ACC112 (cell line): ENCODE data around the gene N4BP2.
"Not testable (repeated sequence)": the region's sequence is repeated elsewhere in the genome, so short reads cannot be mapped to it uniquely, and the experiment has no call there.

Experiments used
- H2AFZ ChIP-seq: fragments of 200-600 bp; sonication (generic); one replicate; pipeline ENCODE4 v1.6.0; 2017; ENCODE audit warnings: antibody characterized with exemption, low read length; ENCODE audit not compliant: unreplicated experiment
- H3K27ac ChIP-seq: fragments of 200-600 bp; sonication (generic); 2 replicates; pipeline ENCODE4 v1.5.1; 2014; ENCODE audit warnings: low read depth, mild to moderate bottlenecking, antibody characterized with exemption, low read length, moderate library complexity
- H3K27me3 ChIP-seq: fragments of 200-600 bp; sonication (generic); 2 replicates; pipeline ENCODE4 v1.6.1; 2014; ENCODE audit warnings: mild to moderate bottlenecking, antibody characterized with exemption, low read length, moderate library complexity, mixed read lengths; ENCODE audit not compliant: insufficient read depth
- H3K36me3 ChIP-seq: fragments of 200-600 bp; sonication (generic); 2 replicates; pipeline ENCODE4 v1.6.1; 2016; ENCODE audit warnings: mild to moderate bottlenecking, antibody characterized with exemption, low read length, moderate library complexity, mixed read lengths; ENCODE audit not compliant: insufficient read depth
- H3K4me1 ChIP-seq: fragments of 200-600 bp; sonication (generic); one replicate; pipeline ENCODE4 v1.6.1; 2016; ENCODE audit warnings: low read length, mixed read lengths; ENCODE audit not compliant: insufficient read depth, unreplicated experiment, control insufficient read depth
- H3K4me3 ChIP-seq: fragments of 200-600 bp; sonication (generic); 2 replicates; pipeline ENCODE4 v1.5.1; 2014; ENCODE audit warnings: mild to moderate bottlenecking, low read depth, low read length
- H3K79me2 ChIP-seq: fragments of 200-600 bp; sonication (generic); one replicate; pipeline ENCODE4 v1.6.0; 2016; ENCODE audit warnings: low read length; ENCODE audit not compliant: control insufficient read depth, unreplicated experiment, insufficient read depth

N4BP2 gene

DNA sequence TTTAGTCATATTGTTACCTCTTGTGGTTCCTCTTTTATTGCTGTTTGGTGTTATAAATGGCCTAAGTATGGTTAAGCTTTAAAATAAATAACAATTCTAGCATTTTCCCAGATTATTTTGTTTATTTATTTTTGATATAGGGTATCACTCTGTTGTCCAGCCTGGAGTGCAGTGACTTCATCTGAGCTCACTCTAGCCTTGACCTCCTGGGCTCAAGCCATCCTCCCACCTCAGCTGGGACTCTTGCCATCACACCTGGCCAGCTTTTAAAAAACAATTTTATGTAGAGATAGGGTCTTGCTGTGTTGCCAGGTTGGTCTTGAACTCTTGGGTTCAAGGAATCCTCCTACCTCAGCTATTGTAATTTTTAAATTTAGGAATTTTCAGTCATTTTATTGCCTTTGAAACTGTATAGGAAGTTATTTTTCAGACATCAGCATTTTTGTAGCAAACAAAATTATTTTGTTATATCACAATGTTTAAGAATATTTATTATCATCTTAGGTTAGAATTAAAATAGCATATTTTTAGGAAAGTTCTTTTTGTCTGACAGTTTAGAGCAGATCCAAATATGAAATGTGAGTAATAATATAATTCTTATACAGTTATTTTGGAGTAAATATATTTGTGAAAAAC is 73.9 kb downstream of the N4BP2 start:
- Histone ChIP-seq H3K79me2 (no peaks in the 10 kb centered on the region), H3K4me3 (no peak overlapping the region), H3K27ac (no peak overlapping the region), H2AFZ (no peak overlapping the region), H3K27me3 (no peaks in the 10 kb centered on the region), H3K36me3 (no peaks in the 10 kb centered on the region), H3K4me1 (no peaks in the 10 kb centered on the region)

DNA sequence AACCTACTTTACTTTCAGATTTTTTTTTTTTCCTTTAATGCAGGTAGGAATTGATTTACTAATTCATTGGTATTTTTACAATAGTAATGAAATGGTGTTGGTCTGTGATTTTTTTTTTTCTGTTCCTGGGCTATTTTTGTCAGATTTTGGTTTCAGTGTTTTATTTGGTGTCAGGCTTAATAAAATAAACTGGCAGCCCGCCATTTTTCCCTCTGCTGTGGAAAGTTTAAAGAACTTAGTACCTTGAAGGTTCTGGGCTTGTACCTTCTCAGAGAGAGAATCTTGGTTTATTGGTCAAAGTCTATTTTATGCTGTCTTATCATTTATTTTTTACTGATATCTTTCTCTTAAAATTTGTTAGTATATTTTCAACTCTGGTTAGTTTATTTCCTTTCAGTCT is 76.2 kb downstream of the N4BP2 start:
- Histone ChIP-seq H3K36me3 (0 out of 2 replicates have a peak, but pooled peaks cover 5% of the 10 kb centered on the region), H3K27me3 (no peaks in the 10 kb centered on the region), H3K4me3 (no peak overlapping the region), H3K27ac (no peak overlapping the region), H3K4me1 (no peaks in the 10 kb centered on the region), H3K79me2 (no peaks in the 10 kb centered on the region), H2AFZ (no peak overlapping the region)

- Histone ChIP-seq H3K27ac (no peak overlapping the region), H3K36me3 (0 out of 2 replicates have a peak, but pooled peaks cover 6% of the 10 kb centered on the region), H3K27me3 (no peaks in the 10 kb centered on the region), H3K4me1 (no peaks in the 10 kb centered on the region), H2AFZ (no peak overlapping the region), H3K4me3 (no peak overlapping the region), H3K79me2 (no peaks in the 10 kb centered on the region)
Observed at GRCh38 chr4:40134206-40134917, 77.7 kb downstream of the N4BP2 start.

- H3K27ac ChIP-seq, H2AFZ ChIP-seq, H3K27me3 ChIP-seq, H3K79me2 ChIP-seq, H3K4me1 ChIP-seq, H3K36me3 ChIP-seq, H3K4me3 ChIP-seq: not testable (repeated sequence)
Observed at GRCh38 chr4:40136202-40136601, 79.6 kb downstream of the N4BP2 start.

DNA sequence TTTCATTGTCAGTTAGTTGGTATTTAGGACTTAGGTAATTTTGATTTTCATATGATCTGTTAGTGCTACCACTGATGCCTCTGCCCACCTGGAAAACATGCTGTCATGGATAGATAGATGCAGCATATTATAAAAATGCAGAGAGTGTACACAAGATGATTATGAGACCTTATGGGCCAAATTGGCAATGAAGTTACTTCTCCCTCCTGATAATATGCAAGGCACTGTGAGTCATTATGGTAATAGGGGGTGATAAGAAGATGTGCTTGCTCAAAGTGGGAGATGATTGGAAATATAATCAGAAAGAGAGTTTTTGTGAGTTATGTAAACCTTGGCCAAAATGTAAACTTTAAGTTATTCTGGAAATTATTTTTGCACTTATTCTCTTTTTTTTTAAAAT is 83.5 kb downstream of the N4BP2 start:
- H3K27me3 ChIP-seq, result no peaks in the 10 kb centered on the region
- H3K4me3 ChIP-seq, result no peak overlapping the region
- no peaks in the 10 kb centered on the region for H3K4me1 ChIP-seq
- H3K27ac ChIP-seq, result no peak overlapping the region
- H2AFZ ChIP-seq, result no peak overlapping the region
- H3K36me3 ChIP-seq, result 0 out of 2 replicates have a peak, but pooled peaks cover 6% of the 10 kb centered on the region
- no peaks in the 10 kb centered on the region for H3K79me2 ChIP-seq

DNA sequence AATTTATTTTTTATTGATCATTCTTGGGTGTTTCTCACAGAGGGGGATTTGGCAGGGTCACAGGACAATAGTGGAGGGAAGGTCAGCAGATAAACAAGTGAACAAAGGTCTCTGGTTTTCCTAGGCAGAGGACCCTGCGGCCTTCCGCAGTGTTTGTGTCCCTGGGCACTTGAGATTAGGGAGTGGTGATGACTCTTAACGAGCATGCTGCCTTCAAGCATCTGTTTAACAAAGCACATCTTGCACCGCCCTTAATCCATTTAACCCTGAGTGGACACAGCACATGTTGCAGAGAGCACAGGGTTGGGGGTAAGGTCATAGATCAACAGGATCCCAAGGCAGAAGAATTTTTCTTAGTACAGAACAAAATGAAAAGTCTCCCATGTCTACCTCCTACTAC is 83.9 kb downstream of the N4BP2 start:
- not testable (repeated sequence) for H3K79me2 ChIP-seq, H3K4me1 ChIP-seq, H3K4me3 ChIP-seq, H3K27ac ChIP-seq, H2AFZ ChIP-seq, H3K27me3 ChIP-seq, H3K36me3 ChIP-seq

DNA sequence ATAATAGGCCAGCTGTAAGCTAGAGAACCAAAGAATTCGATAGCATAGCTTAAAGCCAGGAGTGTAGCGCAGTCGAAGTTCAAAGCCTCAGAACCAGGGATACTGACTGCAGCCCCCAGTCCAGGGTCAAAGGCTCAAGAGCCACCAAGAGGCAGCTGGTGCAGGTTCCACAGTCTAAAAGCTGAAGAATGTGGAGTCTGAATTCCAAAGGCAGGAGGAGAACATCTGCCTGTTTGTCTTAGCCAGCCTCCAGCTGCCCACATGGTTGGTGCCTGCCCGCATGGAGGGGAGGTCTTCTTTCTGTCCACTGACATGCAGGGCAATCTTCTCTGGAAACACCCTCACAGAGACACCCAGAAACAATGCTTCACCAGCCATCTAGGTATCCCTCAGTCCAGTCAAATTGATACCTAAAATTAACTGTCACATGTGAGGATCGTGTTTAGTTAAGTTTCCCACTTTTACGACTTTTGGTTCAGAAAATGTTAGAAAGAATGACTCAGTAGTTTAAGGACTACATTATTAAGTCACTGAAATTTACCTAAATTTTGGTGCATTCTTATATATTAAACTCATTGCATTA is 87.4 kb downstream of the N4BP2 start:
- no peaks in the 10 kb centered on the region for H3K4me1 ChIP-seq
- no peaks in the 10 kb centered on the region for H3K27me3 ChIP-seq
- H3K4me3 ChIP-seq, result no peak overlapping the region
- no peaks in the 10 kb centered on the region for H3K79me2 ChIP-seq
- no peaks in the 10 kb centered on the region for H3K36me3 ChIP-seq
- no peak overlapping the region for H2AFZ ChIP-seq
- H3K27ac ChIP-seq, result no peak overlapping the region

DNA sequence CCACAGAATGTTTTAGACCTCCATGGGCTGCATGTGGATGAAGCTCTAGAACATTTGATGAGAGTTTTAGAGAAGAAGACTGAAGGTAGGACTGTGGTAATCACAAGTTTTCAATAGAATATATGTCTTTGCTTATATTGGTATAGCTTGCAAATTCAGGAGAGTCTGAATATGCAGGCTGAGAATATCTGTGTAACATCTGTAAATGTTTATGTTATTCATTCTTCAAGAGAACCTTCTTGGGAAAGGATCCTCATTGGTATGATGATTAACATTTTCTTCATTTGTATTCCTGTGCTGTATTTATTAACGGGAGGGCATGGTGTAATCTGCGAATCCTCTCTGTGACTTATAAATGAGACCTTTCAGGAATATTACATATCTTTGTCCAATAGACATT is 88.1 kb downstream of the N4BP2 start:
- Histone ChIP-seq H3K36me3 (no peaks in the 10 kb centered on the region), H3K4me1 (no peaks in the 10 kb centered on the region), H2AFZ (no peak overlapping the region), H3K27ac (no peak overlapping the region), H3K79me2 (no peaks in the 10 kb centered on the region), H3K4me3 (no peak overlapping the region), H3K27me3 (no peaks in the 10 kb centered on the region)

DNA sequence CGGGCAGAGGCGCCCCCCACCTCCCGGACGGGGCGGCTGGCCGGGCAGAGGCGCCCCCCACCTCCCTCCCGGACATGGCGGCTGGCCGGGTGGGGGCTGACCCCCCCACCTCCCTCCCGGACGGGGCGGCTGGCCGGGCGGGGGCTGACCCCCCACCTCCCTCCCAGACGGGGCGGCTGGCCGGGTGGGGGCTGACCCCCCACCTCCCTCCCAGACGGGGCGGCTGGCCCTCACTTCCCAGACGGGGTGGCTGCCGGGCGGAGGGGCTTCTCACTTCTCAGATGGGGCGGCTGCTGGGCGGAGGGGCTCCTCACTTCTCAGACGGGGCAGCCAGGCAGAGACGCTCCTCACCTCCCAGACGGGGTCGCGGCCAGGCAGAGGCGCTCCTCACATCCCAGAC is 90.8 kb downstream of the N4BP2 start:
- H3K36me3 ChIP-seq, H3K4me3 ChIP-seq, H3K4me1 ChIP-seq, H2AFZ ChIP-seq, H3K27ac ChIP-seq, H3K79me2 ChIP-seq, H3K27me3 ChIP-seq: not testable (repeated sequence)

GRCh38 chr4:40149960-40150385 is 93.3 kb downstream of the N4BP2 start:
- Histone ChIP-seq H3K4me3 (no peak overlapping the region), H3K79me2 (no peaks in the 10 kb centered on the region), H3K27me3 (no peaks in the 10 kb centered on the region), H3K4me1 (no peaks in the 10 kb centered on the region), H2AFZ (no peak overlapping the region), H3K27ac (no peak overlapping the region), H3K36me3 (no peaks in the 10 kb centered on the region)

- H3K4me3 ChIP-seq, result no peak overlapping the region
- no peaks in the 10 kb centered on the region for H3K27me3 ChIP-seq
- no peaks in the 10 kb centered on the region for H3K79me2 ChIP-seq
- H3K4me1 ChIP-seq, result no peaks in the 10 kb centered on the region
- H3K27ac ChIP-seq, result no peak overlapping the region
- H3K36me3 ChIP-seq, result no peaks in the 10 kb centered on the region
- H2AFZ ChIP-seq, result no peak overlapping the region
Observed at GRCh38 chr4:40150932-40151331, 94.3 kb downstream of the N4BP2 start.
